ENCODE results near the gene TAOK3.

GRCh38 chr12:118391424-118391823 lies 18.7 kb upstream of the TAOK3 start:
- no peak for TF ChIP-seq POLR2A (IDR thresholded peaks at IDR 0.05)
- no peak for TF ChIP-seq CTCF (IDR thresholded peaks at IDR 0.05)
